ENCODE measurements around the gene COL18A1. TPM values are rescaled to one million over a fixed set of nuclear protein-coding genes. Genes with fewer than 3 reads are reported as not detected.

Gene COL18A1
- total RNA-seq, 2 donors from 2014 or later = 117 to 134 TPM

- Histone ChIP-seq H3K9me3 (peaks cover 0 to 20% of the 10 kb centered on the region in 2 donors), H3K4me3 (no peak overlapping the region), H3K4me1 (peaks cover 0 to 44% of the 10 kb centered on the region in 2 donors), H3K27ac (no peak overlapping the region), H3K27me3 (no peaks in the 10 kb centered on the region), H3K36me3 (no peaks in the 10 kb centered on the region)
- no peak for TF ChIP-seq CTCF (IDR thresholded peaks at IDR 0.05)
- DNase-seq (ENCODE audit: low spot score) = no peak
Observed at GRCh38 chr21:45459171-45460010, 54.4 kb downstream of the COL18A1 start.

GRCh38 chr21:45460011-45460565, 55.1 kb downstream of the COL18A1 start:
- no peak overlapping the region for H3K4me3 ChIP-seq
- peaks cover 0 to 37% of the 10 kb centered on the region in 2 donors for H3K4me1 ChIP-seq
- DNase-seq (ENCODE audit: low spot score) = no peak
- TF ChIP-seq CTCF (IDR thresholded peaks at IDR 0.05) = no peak
- H3K36me3 ChIP-seq = no peaks in the 10 kb centered on the region
- H3K27me3 ChIP-seq = no peaks in the 10 kb centered on the region
- no peak overlapping the region for H3K27ac ChIP-seq
- peaks cover 0 to 20% of the 10 kb centered on the region in 2 donors for H3K9me3 ChIP-seq

- TF ChIP-seq CTCF (IDR thresholded peaks at IDR 0.05) = no peak
- Histone ChIP-seq H3K27ac (no peak overlapping the region), H3K27me3 (no peaks in the 10 kb centered on the region), H3K36me3 (no peaks in the 10 kb centered on the region), H3K4me3 (no peak overlapping the region), H3K9me3 (peaks cover 0 to 20% of the 10 kb centered on the region in 2 donors), H3K4me1 (peaks cover 0 to 30% of the 10 kb centered on the region in 2 donors)
- DNase-seq (ENCODE audit: low spot score) = no peak
Observed at GRCh38 chr21:45460611-45461368, 55.8 kb downstream of the COL18A1 start.

GRCh38 chr21:45461369-45461750, 56.4 kb downstream of the COL18A1 start:
- H3K4me3 ChIP-seq = no peak overlapping the region
- DNase-seq (ENCODE audit: low spot score) = no peak
- no peak overlapping the region for H3K27ac ChIP-seq
- peaks cover 0 to 20% of the 10 kb centered on the region in 2 donors for H3K9me3 ChIP-seq
- peaks cover 0 to 26% of the 10 kb centered on the region in 2 donors for H3K4me1 ChIP-seq
- TF ChIP-seq CTCF (IDR thresholded peaks at IDR 0.05) = no peak
- no peaks in the 10 kb centered on the region for H3K36me3 ChIP-seq
- no peaks in the 10 kb centered on the region for H3K27me3 ChIP-seq

GRCh38 chr21:45461806-45462341, 56.9 kb downstream of the COL18A1 start:
- Histone ChIP-seq H3K4me1 (peaks cover 0 to 21% of the 10 kb centered on the region in 2 donors), H3K36me3 (no peaks in the 10 kb centered on the region), H3K9me3 (peaks cover 0 to 20% of the 10 kb centered on the region in 2 donors), H3K4me3 (no peak overlapping the region), H3K27me3 (no peaks in the 10 kb centered on the region), H3K27ac (no peak overlapping the region)
- no peak for DNase-seq (ENCODE audit: low spot score)
- TF ChIP-seq CTCF (IDR thresholded peaks at IDR 0.05) = no peak

All from right atrium auricular region (tissue), 2 donors.